ENCODE measurements around the gene PGM5.
"Not testable (repeated sequence)": the region's sequence is repeated elsewhere in the genome, so short reads cannot be mapped to it uniquely, and the experiment has no call there.

The PGM5 gene

DNA sequence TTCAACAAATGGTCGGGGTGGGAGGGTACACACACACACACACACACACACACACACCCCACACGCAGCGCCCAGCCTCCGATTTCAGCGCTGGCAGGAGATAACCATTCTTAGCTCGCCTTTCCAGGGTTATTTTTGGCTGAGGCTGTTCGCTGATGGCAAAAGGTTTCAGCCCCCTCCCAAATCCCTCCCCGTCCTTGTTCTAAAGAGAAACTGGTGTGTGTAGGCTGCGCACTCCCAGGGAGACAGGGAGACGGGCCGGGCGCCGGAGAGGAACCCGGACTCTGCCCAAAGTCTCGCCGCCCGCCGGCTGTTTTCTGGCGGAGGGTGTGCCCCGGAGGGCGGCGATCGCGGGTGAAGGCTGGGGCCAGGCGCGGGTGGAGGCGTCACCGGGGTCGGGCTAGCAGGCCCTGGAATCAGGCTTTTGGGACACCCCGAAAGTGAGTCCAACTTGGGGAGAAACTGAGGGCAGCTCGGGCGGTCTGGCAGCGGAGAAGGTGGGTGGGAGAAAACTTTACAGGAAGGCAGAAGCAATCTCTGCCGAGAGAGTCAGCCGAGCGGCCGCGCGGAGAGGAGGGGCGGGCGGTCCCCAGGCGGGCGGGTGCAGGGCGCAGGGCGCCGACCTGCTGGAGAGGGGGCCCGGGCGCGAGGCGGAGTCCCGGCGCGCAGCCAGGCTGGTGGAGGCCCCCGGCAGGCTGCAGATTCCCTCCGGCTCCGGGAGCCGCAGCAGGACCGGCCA, at the start of gene PGM5:
Gene PGM5 (plus strand): TSS at position 232 of the 739 bp plus-strand sequence. CDS start 517 bp downstream, outside the sequence.
- DNase-seq (ENCODE audit: low read depth): not testable (repeated sequence)

DNA sequence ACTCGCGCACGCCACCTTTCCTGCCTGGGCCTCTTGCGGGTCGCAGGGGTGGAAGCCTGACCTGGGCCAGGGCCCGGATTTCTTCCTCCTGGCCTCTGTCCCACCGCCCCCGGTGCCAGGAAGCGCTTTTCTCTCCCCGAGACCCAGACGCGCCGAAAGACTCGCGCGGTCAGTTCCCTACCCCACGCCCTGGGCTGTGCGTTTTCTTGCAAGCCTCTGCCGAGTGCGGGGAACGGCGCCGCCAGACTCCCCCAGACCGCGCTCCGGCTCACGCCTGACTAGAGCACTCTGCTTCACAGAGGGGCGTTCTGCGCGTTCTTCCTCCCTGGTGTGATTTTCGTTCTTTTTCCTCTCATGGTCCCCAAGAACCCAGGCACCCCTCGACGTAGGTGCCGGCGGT, 49.3 kb upstream of the PGM5 start:
- DNase-seq (ENCODE audit: low read depth): not testable (repeated sequence)

DNA sequence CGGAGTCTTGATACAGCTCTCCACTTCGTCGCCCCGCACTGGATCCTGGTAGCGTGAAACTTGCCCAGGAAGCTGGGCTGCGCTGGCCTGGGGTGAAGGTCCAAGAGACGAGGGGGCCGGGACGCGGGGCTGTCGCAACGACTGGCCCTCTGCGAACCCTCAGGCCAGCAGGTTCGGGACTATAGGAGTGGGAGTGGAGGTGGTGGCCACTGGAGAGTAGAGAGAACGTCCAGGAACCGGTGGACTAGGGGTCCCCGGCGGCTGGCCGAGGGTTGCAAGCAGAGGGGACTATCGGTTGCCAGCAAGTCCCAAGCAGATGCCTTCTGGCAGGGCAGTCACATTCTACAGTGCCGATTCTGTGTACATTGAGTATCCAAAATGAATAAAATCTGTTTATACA, 48.8 kb upstream of the PGM5 start:
- DNase-seq (ENCODE audit: low read depth): not testable (repeated sequence)

DNA sequence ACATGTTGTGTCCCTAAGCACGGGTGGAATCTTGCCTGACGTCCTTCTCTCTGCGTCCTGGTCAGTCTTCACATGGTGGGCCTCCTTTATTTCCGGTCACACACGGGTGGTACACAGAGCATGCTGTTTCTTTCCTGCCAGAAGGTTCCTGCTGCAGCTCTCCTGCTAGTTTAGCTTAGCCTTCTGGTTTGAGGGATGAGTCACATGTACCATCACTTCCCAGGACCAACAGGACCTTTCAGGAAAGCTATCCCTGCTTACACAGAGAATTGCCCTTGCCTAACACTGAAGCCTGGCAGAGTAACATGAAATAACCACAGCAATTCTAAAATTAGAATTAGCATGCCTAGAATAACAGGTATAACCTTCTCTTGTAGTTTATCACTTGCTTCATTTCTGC, 45.2 kb upstream of the PGM5 start:
- DNase-seq (ENCODE audit: low read depth): not testable (repeated sequence)

DNA sequence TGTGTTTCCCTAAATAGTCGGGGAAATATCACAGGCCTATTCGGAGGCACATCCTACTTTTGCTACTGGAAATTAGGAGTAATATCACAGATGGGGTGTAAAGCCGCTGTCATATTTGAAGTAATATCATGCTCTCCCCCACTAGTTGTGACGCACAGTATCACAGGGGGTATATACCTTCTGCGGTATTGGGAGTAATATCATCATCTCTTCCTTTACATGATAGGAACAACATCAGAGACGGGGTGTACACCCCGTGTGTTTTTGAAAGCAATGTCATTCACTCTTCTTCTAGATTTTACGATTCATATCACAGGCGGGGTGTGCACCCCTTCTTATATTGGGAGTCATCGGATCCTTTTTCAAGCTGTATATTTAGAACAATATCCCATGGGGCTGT, 38.2 kb upstream of the PGM5 start:
- DNase-seq (ENCODE audit: low read depth): not testable (repeated sequence)

DNA sequence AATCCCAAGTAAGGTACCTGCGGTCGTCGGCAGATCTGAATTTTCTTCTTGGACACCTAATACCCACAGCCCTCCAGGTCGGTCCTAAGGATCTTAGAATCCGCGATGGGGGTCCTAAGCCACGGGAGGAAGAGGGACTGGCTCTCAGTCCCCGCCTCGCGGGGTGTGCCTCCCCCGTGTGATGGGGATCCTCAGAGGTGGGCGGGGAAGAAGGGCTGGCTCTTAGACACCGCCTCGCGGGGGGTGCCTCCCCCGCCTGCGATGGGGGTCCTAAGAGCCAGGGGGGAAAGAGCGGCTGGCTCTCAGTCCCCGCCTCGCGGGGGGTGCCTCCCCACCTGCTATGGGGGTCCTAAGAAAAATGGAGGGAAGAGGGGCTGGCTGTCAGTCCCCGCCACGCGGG, 32.7 kb upstream of the PGM5 start:
- DNase-seq (ENCODE audit: low read depth): not testable (repeated sequence)

DNA sequence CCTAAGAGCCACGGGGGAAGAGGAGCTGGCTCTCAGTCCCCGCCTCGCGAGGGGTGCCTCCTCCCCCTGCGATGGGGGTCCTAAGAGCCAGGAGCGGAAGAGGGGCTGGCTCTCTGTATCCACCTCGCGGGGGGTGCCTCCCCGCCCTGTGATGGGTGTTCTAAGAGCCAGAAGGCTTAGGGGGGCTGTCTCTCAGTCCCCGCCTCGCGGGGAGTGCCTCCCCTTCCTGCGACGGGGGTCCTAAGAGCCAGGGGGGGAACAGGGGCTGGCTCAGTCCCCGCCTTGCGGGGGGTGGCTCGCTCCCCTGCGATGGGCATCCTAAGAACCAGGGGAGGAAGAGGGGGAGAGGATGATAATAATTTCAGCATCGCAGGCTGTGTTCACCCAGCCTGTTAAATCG, 31.9 kb upstream of the PGM5 start:
- DNase-seq (ENCODE audit: low read depth): not testable (repeated sequence)

DNA sequence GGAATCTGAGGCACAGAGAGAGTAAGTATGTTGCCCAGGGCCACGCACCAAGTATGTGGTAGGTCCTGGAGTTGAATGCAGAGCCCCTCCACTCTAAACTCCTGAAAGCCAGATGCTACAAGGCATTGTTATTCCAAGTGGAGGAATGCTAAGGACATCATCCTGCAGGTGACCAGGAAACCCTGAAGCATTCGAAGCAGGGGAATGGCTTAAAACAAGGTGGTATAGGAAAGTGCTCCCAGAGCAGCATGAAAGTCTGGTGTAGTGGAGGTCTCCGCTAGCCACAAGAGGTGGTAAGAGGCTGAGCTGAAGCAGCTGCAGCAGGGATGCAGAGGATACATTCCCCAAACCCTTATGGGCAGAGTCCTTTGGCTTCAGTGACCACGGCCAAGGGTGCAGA, 27.3 kb upstream of the PGM5 start:
- not testable (repeated sequence) for DNase-seq (ENCODE audit: low read depth)

DNA sequence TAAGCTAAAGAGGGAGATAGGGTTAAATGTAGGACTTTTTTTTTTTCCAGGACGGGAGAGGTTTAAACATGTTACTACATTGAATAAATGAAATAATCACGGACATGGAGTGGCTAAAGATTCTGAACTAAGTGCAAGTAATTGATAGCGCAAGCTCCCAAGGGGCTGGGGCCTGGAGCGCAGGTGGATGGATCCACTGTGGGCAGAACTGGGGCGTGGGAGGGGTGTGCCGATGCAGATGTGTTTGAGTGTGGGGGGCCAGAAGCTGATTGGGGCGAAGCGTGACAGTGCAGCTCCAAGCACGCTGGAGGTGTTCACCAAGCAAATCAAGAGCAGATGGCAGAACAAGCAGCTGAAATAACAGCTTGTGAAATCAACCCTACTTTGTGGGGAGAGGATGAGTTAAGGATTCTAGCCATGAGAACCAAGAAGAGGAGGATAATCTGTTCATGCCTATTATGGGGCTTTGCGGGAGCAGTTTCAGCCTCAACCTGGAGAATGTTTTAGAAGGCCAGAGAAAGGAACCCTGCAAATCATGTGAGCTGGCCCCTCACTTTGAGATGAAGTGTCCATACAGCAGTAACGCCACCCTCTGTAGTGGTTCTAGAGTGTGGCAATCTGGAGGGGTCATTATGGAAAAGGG, 25.8 kb upstream of the PGM5 start:
- DNase-seq (ENCODE audit: low read depth): not testable (repeated sequence)

DNA sequence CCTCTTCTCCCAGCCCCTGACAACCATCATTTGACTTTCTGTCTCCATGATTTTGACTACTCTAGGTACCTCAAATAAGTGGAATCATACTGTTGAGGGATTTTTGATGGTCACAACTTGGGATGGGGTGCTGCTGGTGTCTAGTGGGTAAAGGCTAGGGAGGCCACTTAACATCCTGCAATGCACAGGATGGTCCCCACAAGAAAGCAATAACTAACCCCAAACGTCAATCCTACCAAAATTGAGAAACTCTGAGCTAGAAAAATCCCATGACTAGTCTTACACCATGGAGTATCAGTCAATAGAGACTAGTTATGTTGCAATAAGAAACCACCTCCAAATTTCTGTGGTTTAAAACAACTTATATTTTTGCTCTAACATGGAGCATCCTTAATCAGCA, 24.3 kb upstream of the PGM5 start:
- not testable (repeated sequence) for DNase-seq (ENCODE audit: low read depth)

DNA sequence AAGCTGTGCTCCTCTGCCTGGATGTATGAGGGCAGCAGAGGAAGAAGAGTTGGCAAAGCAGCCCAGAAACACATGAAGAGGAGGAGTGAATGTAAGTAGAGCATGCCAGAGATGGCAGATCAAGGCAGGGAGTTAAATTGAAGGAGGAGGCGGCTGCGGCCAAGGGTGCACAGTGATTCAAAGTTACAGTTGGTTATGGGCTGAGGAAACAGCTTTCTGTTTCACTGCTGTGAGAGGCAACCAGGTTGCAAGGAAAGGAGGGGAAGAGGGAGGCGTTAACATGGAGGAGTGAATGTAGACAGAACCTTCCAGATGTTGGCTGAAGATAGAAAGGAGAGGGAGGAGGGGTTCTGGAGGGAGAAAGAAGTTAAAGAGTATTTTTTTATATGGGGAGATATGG, 20.5 kb upstream of the PGM5 start:
- DNase-seq (ENCODE audit: low read depth): not testable (repeated sequence)

DNA sequence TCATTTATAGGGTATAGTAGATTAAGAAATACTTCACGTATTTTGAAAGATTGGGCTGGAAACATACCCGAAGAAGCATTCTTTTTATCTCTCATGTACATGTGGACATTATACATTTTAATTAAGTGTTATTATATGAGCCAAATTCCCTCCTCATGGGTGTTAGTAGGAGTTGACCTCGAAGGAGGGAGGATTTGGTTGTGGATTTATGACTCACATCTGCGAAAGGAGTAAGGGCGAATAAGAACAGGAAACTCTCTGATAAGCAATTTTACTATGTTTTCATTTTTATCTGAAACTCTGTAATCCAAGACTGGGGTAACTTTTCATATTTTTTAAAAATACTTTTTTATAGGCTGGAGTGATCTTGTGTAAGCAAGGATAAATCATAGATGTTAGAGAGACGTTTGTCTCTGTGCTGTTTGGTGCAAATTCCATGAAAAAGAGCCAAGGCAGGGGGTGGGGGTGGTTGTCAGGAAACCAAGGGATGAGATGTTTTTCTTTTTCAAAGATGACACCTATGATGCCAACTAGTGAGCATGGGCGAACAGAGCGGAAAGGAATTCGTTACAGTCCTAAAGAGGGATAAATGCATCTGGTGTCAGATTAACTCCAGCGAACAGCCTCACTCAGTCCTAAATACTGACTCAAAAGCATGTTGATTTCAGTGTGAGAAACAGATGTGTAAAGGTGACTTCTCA, 19.6 kb upstream of the PGM5 start:
- DNase-seq (ENCODE audit: low read depth): not testable (repeated sequence)

DNA sequence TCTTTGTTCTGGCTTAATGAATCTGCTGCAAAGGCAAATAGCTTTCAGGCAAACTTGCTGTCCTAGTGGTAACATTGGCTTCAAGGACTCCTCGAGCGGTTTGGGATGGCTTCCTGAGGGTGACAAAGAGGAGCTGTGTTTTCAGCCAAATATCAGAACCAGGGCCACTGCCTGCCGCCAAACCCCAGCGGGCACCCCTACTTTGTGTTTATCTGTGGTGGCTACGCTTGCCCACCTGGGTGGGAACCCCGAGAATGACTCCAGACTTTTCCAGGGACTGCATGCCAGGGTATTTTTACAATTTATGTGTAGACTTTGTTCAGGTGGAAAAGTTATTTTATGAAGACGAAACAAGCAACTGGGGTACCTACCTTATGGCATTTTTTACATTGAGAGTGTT, 18.4 kb upstream of the PGM5 start:
- DNase-seq (ENCODE audit: low read depth): not testable (repeated sequence)

DNA sequence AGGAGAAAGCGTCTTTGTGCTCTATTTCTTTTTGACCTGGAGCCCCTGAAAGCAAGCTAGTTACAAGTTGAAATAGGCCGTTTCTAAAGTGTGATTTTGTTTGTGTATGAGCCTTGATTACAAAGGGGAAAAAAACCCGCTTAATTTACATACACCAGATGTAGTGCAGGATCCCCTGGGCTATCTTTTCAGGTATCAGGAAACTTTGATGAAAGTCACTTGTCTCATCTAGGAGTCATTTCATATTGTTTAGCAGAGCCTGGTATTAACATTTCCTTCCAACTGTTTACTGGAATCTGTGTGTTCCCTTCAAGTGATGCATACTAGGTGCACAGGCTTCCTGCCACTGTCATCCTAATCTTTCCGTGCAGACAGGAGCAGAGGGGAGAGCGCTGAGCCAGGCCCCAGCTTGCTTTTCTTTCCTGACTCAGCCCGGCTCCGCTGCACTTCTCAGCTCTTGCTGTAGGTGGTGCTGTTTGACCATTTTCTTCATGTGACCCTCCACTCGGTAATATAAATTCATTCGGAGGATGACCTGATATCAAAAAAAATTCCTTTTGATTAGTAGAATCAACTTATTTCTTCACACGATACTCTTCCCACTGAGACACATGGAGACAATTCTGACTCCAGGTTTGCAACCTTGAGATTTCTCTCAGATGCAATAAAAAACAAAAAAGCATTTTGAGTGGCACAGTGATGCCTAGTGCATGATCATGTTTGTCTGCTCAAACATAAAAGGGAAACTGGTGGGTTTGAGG, 14.0 kb upstream of the PGM5 start:
- DNase-seq (ENCODE audit: low read depth): not testable (repeated sequence)

DNA sequence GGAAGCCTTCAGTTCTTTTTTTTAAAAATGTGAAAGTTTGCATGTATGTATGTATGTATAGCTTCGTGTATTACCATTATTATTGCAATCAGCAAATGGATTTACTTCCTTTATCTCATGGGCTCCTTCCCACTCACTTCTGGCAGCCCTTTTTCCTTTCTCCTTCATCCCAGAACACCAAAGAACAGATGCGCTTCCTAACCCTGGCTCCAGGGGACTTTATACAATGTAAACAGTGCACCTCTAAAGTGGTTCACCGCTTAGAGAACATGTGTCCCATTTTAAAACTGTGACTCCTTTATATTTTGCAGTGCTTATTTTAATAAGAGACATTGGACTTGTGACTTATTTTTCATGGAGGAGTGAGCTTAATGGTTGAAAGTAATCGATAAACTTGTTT, 13.2 kb upstream of the PGM5 start:
- not testable (repeated sequence) for DNase-seq (ENCODE audit: low read depth)

DNA sequence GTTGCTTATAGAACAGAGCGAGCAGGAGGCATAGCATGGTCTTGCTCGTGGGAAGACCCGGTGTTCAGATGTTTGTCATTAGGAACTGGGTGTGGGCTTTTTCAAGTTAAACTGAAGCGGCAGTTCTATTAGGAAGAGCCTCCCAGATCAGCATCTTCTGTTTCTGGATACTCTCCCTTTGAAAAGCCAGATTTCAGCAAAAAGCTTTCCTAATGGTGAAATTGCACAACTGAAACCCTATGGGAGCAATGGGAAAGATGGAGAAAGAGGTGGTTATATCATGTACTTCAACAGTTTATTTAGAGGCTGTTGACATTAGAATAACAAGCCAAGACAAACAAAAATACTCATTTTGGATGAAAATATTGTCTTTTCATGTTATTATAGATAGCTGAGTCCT, 12.4 kb upstream of the PGM5 start:
- DNase-seq (ENCODE audit: low read depth): not testable (repeated sequence)

DNA sequence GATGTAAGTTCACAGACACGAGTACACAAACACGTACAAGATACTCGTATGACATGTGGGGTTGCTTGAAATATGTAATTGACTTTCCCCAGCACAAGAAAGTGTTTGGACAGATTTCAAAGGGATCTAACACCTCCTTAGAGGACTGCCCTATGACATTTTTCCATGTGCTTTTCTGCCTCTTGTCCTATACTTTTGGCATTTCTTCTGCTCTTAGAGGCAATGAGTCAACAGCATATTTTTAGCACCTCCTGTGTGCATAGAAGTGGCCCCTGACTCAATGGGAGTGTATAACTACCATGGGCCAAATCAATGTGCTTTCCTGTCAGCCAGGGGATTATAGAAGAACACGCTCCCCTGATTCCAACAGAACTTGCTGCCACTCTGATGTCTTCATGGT, 4.7 kb upstream of the PGM5 start:
- not testable (repeated sequence) for DNase-seq (ENCODE audit: low read depth)

DNA sequence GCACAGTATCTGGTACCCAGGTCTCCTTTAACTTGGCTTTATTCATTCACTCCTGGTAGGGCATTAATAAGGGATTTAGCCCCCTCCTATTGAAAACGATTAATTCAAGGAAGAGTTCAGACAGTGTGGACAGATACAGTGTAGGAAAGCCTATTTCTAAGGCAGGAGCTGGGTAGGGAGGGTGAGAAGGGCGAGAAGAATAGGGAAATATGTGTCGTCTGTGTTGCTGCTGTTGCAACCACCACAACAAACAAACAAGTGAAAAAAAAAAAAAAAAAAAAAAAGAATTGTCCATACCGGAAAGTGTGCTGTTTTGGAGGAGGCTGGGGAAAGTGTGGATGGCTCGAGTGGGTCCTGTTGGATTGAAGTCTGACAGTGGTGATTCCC, 425 bp upstream of the PGM5 start:
- not testable (repeated sequence) for DNase-seq (ENCODE audit: low read depth)

DNA sequence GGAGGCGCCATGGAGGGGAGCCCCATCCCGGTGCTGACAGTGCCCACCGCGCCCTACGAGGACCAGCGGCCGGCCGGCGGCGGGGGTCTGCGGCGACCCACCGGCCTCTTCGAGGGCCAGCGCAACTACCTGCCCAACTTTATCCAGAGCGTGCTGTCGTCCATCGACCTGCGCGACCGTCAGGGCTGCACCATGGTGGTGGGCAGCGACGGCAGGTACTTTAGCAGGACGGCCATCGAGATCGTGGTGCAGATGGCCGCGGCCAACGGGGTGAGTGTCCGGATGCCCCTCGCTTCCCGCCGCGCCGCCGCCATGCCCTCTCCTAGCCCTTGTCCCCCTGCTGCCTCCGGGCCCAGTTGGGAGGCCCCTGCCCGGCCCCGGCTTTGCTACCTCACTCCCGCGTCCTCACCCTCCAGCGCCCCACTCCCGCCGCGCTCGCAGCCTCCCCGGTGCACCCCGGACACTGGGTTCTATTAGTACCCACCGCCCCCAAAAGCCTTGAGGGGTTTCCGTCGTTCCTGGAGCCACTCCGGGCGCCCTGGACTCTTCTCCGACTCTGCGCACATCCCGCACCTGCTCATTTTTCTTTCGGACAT, 806 bp downstream of the PGM5 start:
- not testable (repeated sequence) for DNase-seq (ENCODE audit: low read depth)

DNA sequence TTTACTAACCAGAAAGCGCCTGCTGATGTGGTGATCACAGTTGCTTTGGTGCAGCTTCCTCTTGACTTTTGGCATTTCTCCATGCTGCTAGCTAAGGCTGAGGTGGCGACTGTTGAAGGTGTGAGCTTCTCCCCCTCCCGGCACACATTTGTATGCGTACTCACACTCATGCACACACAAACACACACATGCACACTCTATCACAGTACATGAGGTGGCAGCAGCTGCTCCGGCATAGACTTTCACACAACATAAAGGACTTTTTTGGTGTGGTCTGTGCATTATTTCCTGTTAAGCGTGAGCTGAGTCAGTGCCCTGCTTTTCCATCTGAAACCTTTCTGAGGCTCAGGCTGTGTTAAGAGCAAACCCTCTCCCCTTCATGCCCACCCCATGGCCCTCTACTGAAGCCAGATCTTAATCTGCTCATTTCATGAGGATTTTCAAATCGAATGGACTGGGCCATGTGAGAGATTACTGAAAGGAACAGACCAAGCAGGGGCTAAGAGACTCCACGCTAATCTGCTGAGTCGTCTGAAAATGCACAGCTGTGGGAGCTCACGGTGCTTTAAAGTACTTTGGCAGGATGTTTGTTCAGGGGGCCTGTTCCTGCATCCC, 10.6 kb downstream of the PGM5 start:
- DNase-seq (ENCODE audit: low read depth): not testable (repeated sequence)

DNA sequence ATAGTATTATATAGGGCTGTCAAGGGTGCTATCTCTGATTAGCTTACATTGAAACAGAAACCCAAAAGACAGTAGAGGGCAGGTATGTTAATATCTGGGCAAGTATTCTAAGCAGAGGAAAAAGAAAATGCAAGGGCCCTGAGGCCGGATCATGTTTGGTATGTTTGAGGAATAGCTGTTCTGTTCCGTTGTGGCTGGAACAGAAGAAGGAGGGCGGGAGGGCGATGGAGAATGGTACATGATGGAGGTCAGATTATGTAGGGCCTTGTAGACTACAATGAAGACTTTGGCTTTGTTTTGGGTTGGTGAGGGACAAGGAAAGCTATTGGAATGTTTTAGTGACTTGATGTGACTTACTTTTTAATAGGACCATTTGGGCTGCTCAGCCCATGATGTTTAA, 19.4 kb downstream of the PGM5 start:
- DNase-seq (ENCODE audit: low read depth): not testable (repeated sequence)
